ENCODE data around the gene PGBD5. TPM values are rescaled to one million over a fixed set of nuclear protein-coding genes. Genes with fewer than 3 reads are reported as not detected.

PGBD5 gene
- total RNA-seq, 2 experiments from 2014 or later: not detected

GRCh38 chr1:230292689-230293389 is 133.3 kb downstream of the PGBD5 start:
- no peaks in the 10 kb centered on the region for H3K4me1 ChIP-seq (ENCODE audit: insufficient read depth, low read length, poor library complexity, severe bottlenecking)
- H4K20me1 ChIP-seq (ENCODE audit: insufficient read depth, low read length): no peaks in the 10 kb centered on the region
- H3K9me3 ChIP-seq (ENCODE audit: low read length): no peaks in the 10 kb centered on the region
- ChIA-PET CTCF (ENCODE audit: unreplicated experiment) (no interaction called here), POLR2A (interaction anchor here (0.6 kb wide), 1 partner anchor 606 kb away, joined by 3 read pairs; no protein-coding TSS in a partner anchor)
- no peak for DNase-seq (ENCODE audit: low spot score)
- BruUV-seq (replicated peaks): no TSS peak
- H2AFZ ChIP-seq (ENCODE audit: low read length): no peak overlapping the region
- H3K9me2 ChIP-seq (ENCODE audit: insufficient read depth, low read length): no peaks in the 10 kb centered on the region
- H3K79me2 ChIP-seq (ENCODE audit: insufficient read depth, low read depth, low read length): no peaks in the 10 kb centered on the region
- H3K27ac ChIP-seq (ENCODE audit: low read depth, low read length, poor library complexity, severe bottlenecking): no peak overlapping the region
- TF ChIP-seq EZH2phosphoT487 (IDR thresholded peaks at IDR 0.05; ENCODE audit: borderline replicate concordance, low read depth, low read length): no peak
- TF ChIP-seq CTCF (conservative IDR thresholded peaks at IDR 0.05; ENCODE audit: low read length): no peak
- H3K4me3 ChIP-seq (ENCODE audit: low read depth, low read length, poor library complexity, severe bottlenecking): no peak overlapping the region
- H3K36me3 ChIP-seq (ENCODE audit: insufficient read depth, low read length): no peaks in the 10 kb centered on the region
- intact Hi-C loops (cut with micrococcal nuclease; ENCODE audit: unreplicated experiment): no loop called here
- H3K4me2 ChIP-seq (ENCODE audit: low read length): no peak overlapping the region

- intact Hi-C loops (cut with micrococcal nuclease; ENCODE audit: unreplicated experiment): no loop called here
- TF ChIP-seq CTCF (conservative IDR thresholded peaks at IDR 0.05; ENCODE audit: low read length) (no peak), EZH2phosphoT487 (IDR thresholded peaks at IDR 0.05; ENCODE audit: borderline replicate concordance, low read depth, low read length) (no peak)
- POLR2A ChIA-PET: interaction anchor here (0.9 kb wide), 1 partner anchor 668 kb away, joined by 3 read pairs; no protein-coding TSS in a partner anchor
- BruUV-seq (replicated peaks): no TSS peak
- H3K4me1 ChIP-seq (ENCODE audit: insufficient read depth, low read length, poor library complexity, severe bottlenecking): no peaks in the 10 kb centered on the region
- no peak overlapping the region for H3K27ac ChIP-seq (ENCODE audit: low read depth, low read length, poor library complexity, severe bottlenecking)
- H3K4me2 ChIP-seq (ENCODE audit: low read length): no peak overlapping the region
- no peaks in the 10 kb centered on the region for H3K36me3 ChIP-seq (ENCODE audit: insufficient read depth, low read length)
- no peak for DNase-seq (ENCODE audit: low spot score)
- H3K79me2 ChIP-seq (ENCODE audit: insufficient read depth, low read depth, low read length): no peaks in the 10 kb centered on the region
- no peaks in the 10 kb centered on the region for H3K9me3 ChIP-seq (ENCODE audit: low read length)
- no peak overlapping the region for H3K4me3 ChIP-seq (ENCODE audit: low read depth, low read length, poor library complexity, severe bottlenecking)
- H4K20me1 ChIP-seq (ENCODE audit: insufficient read depth, low read length): no peaks in the 10 kb centered on the region
- no peaks in the 10 kb centered on the region for H3K9me2 ChIP-seq (ENCODE audit: insufficient read depth, low read length)
- H2AFZ ChIP-seq (ENCODE audit: low read length): no peak overlapping the region
- CTCF ChIA-PET (ENCODE audit: unreplicated experiment): no interaction called here
Measured at GRCh38 chr1:230291731-230292620, 134.2 kb downstream of the PGBD5 start.

All from OCI-LY7 (cell line).